Epithelial cell of esophagus (primary cell): ENCODE measurements around the gene TTC1.

ENCODE experiments used
- DNase-seq: peaks from one replicate; pipeline ENCODE4 v3.0.0; 2010; ENCODE audit warnings: low read depth
- H3K4me3 ChIP-seq: 2 replicates; pipeline ENCODE4 v1.5.1; 2011; ENCODE audit warnings: mild to moderate bottlenecking, low read length, control low read depth
- CTCF ChIP-seq: IDR thresholded peaks from 2 replicates; pipeline ENCODE4 v1.5.1; 2011; ENCODE audit warnings: low read depth, mild to moderate bottlenecking, low read length, control low read depth, inconsistent platforms; ENCODE audit not compliant: insufficient read depth; ENCODE audit errors: missing control alignments

Gene TTC1

GRCh38 chr5:159969966-159970365 is 39.0 kb upstream of the TTC1 start:
- TF ChIP-seq CTCF, result no peak
- no peak overlapping the region for H3K4me3 ChIP-seq
- DNase-seq, result no peak

- DNase-seq, result no peak
- TF ChIP-seq CTCF, result no peak
- H3K4me3 ChIP-seq, result no peak overlapping the region
Measured at GRCh38 chr5:159971038-159971437, 37.9 kb upstream of the TTC1 start.

- no peak for TF ChIP-seq CTCF
- no peak overlapping the region for H3K4me3 ChIP-seq
- no peak for DNase-seq
Measured at GRCh38 chr5:159971514-159971913, 37.4 kb upstream of the TTC1 start.

- no peak overlapping the region for H3K4me3 ChIP-seq
- TF ChIP-seq CTCF, result no peak
- peak; percentile 40 for DNase-seq
Measured at GRCh38 chr5:159971931-159972461, 36.9 kb upstream of the TTC1 start.

GRCh38 chr5:159972538-159973362 is 36.2 kb upstream of the TTC1 start:
- H3K4me3 ChIP-seq, result no peak overlapping the region
- no peak for DNase-seq
- TF ChIP-seq CTCF, result no peak

- DNase-seq, result peak; percentile 44
- no peak for TF ChIP-seq CTCF
- H3K4me3 ChIP-seq, result no peak overlapping the region
Measured at GRCh38 chr5:159975462-159976019, 33.4 kb upstream of the TTC1 start.

GRCh38 chr5:159976921-159977320 is 32.0 kb upstream of the TTC1 start:
- TF ChIP-seq CTCF, result no peak
- DNase-seq, result no peak
- H3K4me3 ChIP-seq, result no peak overlapping the region
